Left ventricle myocardium superior (tissue), 1 donor: ENCODE measurements around the gene RASSF8. TPM values are rescaled to one million over a fixed set of nuclear protein-coding genes. Genes with fewer than 3 reads are reported as not detected.
A peak's percentile ranks its signal among the peaks of the same experiment; 100 is the strongest.

Experiments used
- ATAC-seq: fragments of 200-7000 bp; cut with Tn5 transposase; one replicate; pipeline ENCODE4 v1.9.1; 2020; ENCODE audit warnings: mild to moderate bottlenecking, moderate library complexity
- DNase-seq: peaks from one replicate; pipeline ENCODE4 v3.0.0-alpha.2; 2020
- intact Hi-C: fragments of 100-400 bp; cut with micrococcal nuclease; formaldehyde crosslinking; loops from one replicate; pipeline ENCODE4 v1.11.0; 2022
- total RNA-seq: library from RNA; stranded (reverse); fragmentation: NEBNext Ultra II Directional; extraction: Animal tissue kit (Norgen Biotek cat#: 25700); gene quantifications from one replicate; pipeline ENCODE4 v1.2.1, GENCODE V29; 2021
- donor health status: DM: no; HTN: yes; CAD: no; lungs with severe emphysema.

The RASSF8 gene
- total RNA-seq, 1 donor from 2014 or later: 22.9 TPM

- intact Hi-C loops: no loop called here
- ATAC-seq: peak; percentile 52
Measured at GRCh38 chr12:25959071-25959961, 834 bp downstream of the RASSF8 start.

GRCh38 chr12:25960143-25960542, 1.7 kb downstream of the RASSF8 start:
- peak; percentile 36 for ATAC-seq
- intact Hi-C loops: loop anchor here (5.0 kb wide), 1 partner anchor 57 kb away; no protein-coding TSS in a partner anchor
- DNase-seq: peak; percentile 50

More at GRCh38 chr12:25959071-25959961, 834 bp downstream of the RASSF8 start:
- peak; percentile 73 for DNase-seq

- DNase-seq (no peak), ATAC-seq (no peak)
- intact Hi-C loops: loop anchor here (5.0 kb wide), 1 partner anchor 56 kb away; no protein-coding TSS in a partner anchor
Measured at GRCh38 chr12:25960961-25961360, 2.5 kb downstream of the RASSF8 start.

GRCh38 chr12:25962932-25963525, 4.5 kb downstream of the RASSF8 start:
- ATAC-seq (no peak), DNase-seq (no peak)
- intact Hi-C loops: loop anchor here (5.0 kb wide), 1 partner anchor 54 kb away; no protein-coding TSS in a partner anchor

GRCh38 chr12:25965682-25966081, 7.2 kb downstream of the RASSF8 start:
- intact Hi-C loops: no loop called here
- no peak for DNase-seq
- ATAC-seq: no peak

GRCh38 chr12:25970082-25970481, 11.6 kb downstream of the RASSF8 start:
- intact Hi-C loops: no loop called here
- DNase-seq (no peak), ATAC-seq (no peak)

- DNase-seq (no peak), ATAC-seq (peak; percentile 48)
- intact Hi-C loops: no loop called here
Measured at GRCh38 chr12:25970916-25971653, 12.6 kb downstream of the RASSF8 start.

- no peak for DNase-seq
- intact Hi-C loops: no loop called here
- ATAC-seq: no peak
Measured at GRCh38 chr12:25971654-25972041, 13.2 kb downstream of the RASSF8 start.

GRCh38 chr12:25972783-25973182, 14.3 kb downstream of the RASSF8 start:
- ATAC-seq (no peak), DNase-seq (no peak)
- intact Hi-C loops: no loop called here

- intact Hi-C loops: no loop called here
- ATAC-seq (no peak), DNase-seq (no peak)
Measured at GRCh38 chr12:25975179-25975578, 16.7 kb downstream of the RASSF8 start.

- DNase-seq (no peak), ATAC-seq (no peak)
- intact Hi-C loops: no loop called here
Measured at GRCh38 chr12:25975682-25976081, 17.2 kb downstream of the RASSF8 start.

GRCh38 chr12:25976289-25976688, 17.8 kb downstream of the RASSF8 start:
- DNase-seq (no peak), ATAC-seq (no peak)
- intact Hi-C loops: no loop called here

GRCh38 chr12:25977047-25977446, 18.6 kb downstream of the RASSF8 start:
- no peak for DNase-seq
- ATAC-seq: no peak
- intact Hi-C loops: no loop called here

GRCh38 chr12:25979059-25979458, 20.6 kb downstream of the RASSF8 start:
- intact Hi-C loops: no loop called here
- DNase-seq (no peak), ATAC-seq (no peak)

GRCh38 chr12:25979563-25979962, 21.1 kb downstream of the RASSF8 start:
- intact Hi-C loops: no loop called here
- no peak for ATAC-seq
- DNase-seq: no peak

GRCh38 chr12:25980035-25980434, 21.6 kb downstream of the RASSF8 start:
- DNase-seq (no peak), ATAC-seq (no peak)
- intact Hi-C loops: no loop called here

- ATAC-seq (no peak), DNase-seq (no peak)
- intact Hi-C loops: no loop called here
Measured at GRCh38 chr12:25981597-25981996, 23.1 kb downstream of the RASSF8 start.

- ATAC-seq (no peak), DNase-seq (no peak)
Measured at GRCh38 chr12:25982416-25982815, 23.9 kb downstream of the RASSF8 start.

GRCh38 chr12:25983625-25984024, 25.1 kb downstream of the RASSF8 start:
- no peak for DNase-seq
- ATAC-seq: peak; percentile 81
- intact Hi-C loops: no loop called here

More at GRCh38 chr12:25982416-25982815, 23.9 kb downstream of the RASSF8 start:
- intact Hi-C loops: no loop called here

- no peak for DNase-seq
- intact Hi-C loops: no loop called here
- ATAC-seq: no peak
Measured at GRCh38 chr12:25984759-25985158, 26.3 kb downstream of the RASSF8 start.
